ENCODE results near the gene SIPA1.

GRCh38 chr11:65609229-65609628, 28.7 kb upstream of the SIPA1 start:
- TF ChIP-seq YY1 (IDR thresholded peaks at IDR 0.05; ENCODE audit: insufficient read depth, insufficient read length) (no peak), ZNF274 (IDR thresholded peaks at IDR 0.05; ENCODE audit: low read depth, low read length) (no peak), SUZ12 (IDR thresholded peaks at IDR 0.05; ENCODE audit: extremely low read depth, insufficient read depth, insufficient read length) (no peak)
